A549 (cell line): ENCODE results near the gene LIPI. TPM values are rescaled to one million over a fixed set of nuclear protein-coding genes. Genes with fewer than 3 reads are reported as not detected.
"Not testable (repeated sequence)": the region's sequence is repeated elsewhere in the genome, so short reads cannot be mapped to it uniquely, and the experiment has no call there.

Experiments
- ATAC-seq, 2 experiments: fragments of 200-7000 bp in 1 of 2; fragments of >200 bp in 1 of 2; cut with Nextera tagmentation in 1 of 2; cut with Tn5 transposase in 1 of 2; 3 replicates each; pipeline versions ENCODE4 v1.8.0 to v1.9.1; 2018 to 2020; ENCODE audit warnings: mild to moderate bottlenecking in 1 of 2, moderate library complexity in 1 of 2
- CTCF ChIA-PET: fragments of 300-600 bp; sonication (Branson Sonifier 250); formaldehyde crosslinking; extraction: SDS; loops from one replicate; lab custom pipeline; 2021; ENCODE audit warnings: antibody characterized with exemption, inconsistent platforms; lab: Yijun Ruan, JAX
- POLR2A ChIA-PET: fragments of 350-600 bp; formaldehyde crosslinking; extraction: SDS; loops from one replicate; lab custom pipeline; 2021; ENCODE audit warnings: antibody characterized with exemption, inconsistent platforms; lab: Yijun Ruan, JAX
- DNase-seq, 2 experiments: peaks; one replicate each; pipeline versions ENCODE4 v3.0.0 to v3.0.0-alpha.2; 2011 to 2016; ENCODE audit warnings: low read depth in 1 of 2, low spot score in 1 of 2
- FAIRE-seq: peaks from 2 replicates; lab custom pipeline; 2011; peaks lifted over from hg19 to GRCh38; lab: Jason Lieb, UNC
- H3K27ac ChIP-seq, 2 experiments: fragments of >200 bp; sonication (Bioruptor Twin); formaldehyde crosslinking; 3 replicates each; pipeline ENCODE4 v1.5.1; 2016 to 2017
- H3K4me1 ChIP-seq: fragments of >200 bp; sonication (Bioruptor Twin); formaldehyde crosslinking; 3 replicates; pipeline ENCODE4 v1.6.1; 2016
- H3K4me2 ChIP-seq: fragments of >200 bp; sonication (Bioruptor Twin); formaldehyde crosslinking; 3 replicates; pipeline ENCODE4 v1.6.1; 2016
- H3K4me3 ChIP-seq: fragments of >200 bp; sonication (Bioruptor Twin); formaldehyde crosslinking; 3 replicates; pipeline ENCODE4 v1.5.1; 2016
- H3K9me3 ChIP-seq: fragments of >200 bp; sonication (Bioruptor Twin); formaldehyde crosslinking; 3 replicates; pipeline ENCODE4 v1.6.1; 2016
- BCL3 ChIP-seq: fragments of >200 bp; sonication (Bioruptor Twin); formaldehyde crosslinking; IDR thresholded peaks from 3 replicates; pipeline ENCODE4 v1.6.1; 2016
- CEBPB ChIP-seq, 2 experiments: fragments of >200 bp in 1 of 2; sonication (Bioruptor Twin) in 1 of 2; formaldehyde crosslinking in 1 of 2; IDR thresholded peaks; 2 replicates each; pipeline ENCODE4 v1.6.1; 2012 to 2016
- EHF ChIP-seq: fragments of 250-450 bp; sonication (Bioruptor Pico); IDR thresholded peaks from 2 replicates; pipeline ENCODE4 v1.5.0; 2020; ENCODE audit warnings: mild to moderate bottlenecking
- EP300 ChIP-seq, 2 experiments: fragments of >200 bp; sonication (Bioruptor Twin); formaldehyde crosslinking; IDR thresholded peaks; 2 replicates in 1 of 2; 3 replicates in 1 of 2; pipeline ENCODE4 v1.6.1; 2016 to 2017
- ESRRA ChIP-seq: fragments of 150-350 bp; IDR thresholded peaks from 2 replicates; pipeline ENCODE4 v1.6.1; 2014; ENCODE audit warnings: mild to moderate bottlenecking, low read length, borderline replicate concordance
- FOSB ChIP-seq: fragments of 250-450 bp; sonication (Bioruptor Pico); IDR thresholded peaks from 2 replicates; pipeline ENCODE4 v1.5.0; 2020; ENCODE audit warnings: mild to moderate bottlenecking, moderate library complexity
- FOSL2 ChIP-seq, 2 experiments: fragments of 450-650 bp in 1 of 2; fragments of >200 bp in 1 of 2; sonication (Bioruptor Twin) in 1 of 2; formaldehyde crosslinking; IDR thresholded peaks; 2 replicates each; pipeline versions ENCODE4 v1.5.0 to v1.6.1; 2016 to 2020; ENCODE audit warnings: mild to moderate bottlenecking in 1 of 2, moderate library complexity in 1 of 2
- HDAC2 ChIP-seq: fragments of 200-600 bp; sonication (generic); IDR thresholded peaks from 2 replicates; pipeline ENCODE4 v1.6.1; 2016
- HOXA7 ChIP-seq: fragments of 250-450 bp; sonication (Bioruptor Pico); IDR thresholded peaks from 2 replicates; pipeline ENCODE4 v1.5.0; 2020; ENCODE audit warnings: mild to moderate bottlenecking, moderate library complexity
- JUN ChIP-seq, 2 experiments: fragments of >200 bp; sonication (Bioruptor Twin); formaldehyde crosslinking; IDR thresholded peaks; 2 replicates in 1 of 2; 3 replicates in 1 of 2; pipeline ENCODE4 v1.6.1; 2016 to 2017
- JUNB ChIP-seq: fragments of >200 bp; sonication (Bioruptor Twin); formaldehyde crosslinking; IDR thresholded peaks from 2 replicates; pipeline ENCODE4 v1.6.1; 2016
- MAFK ChIP-seq: fragments of 450-650 bp; IDR thresholded peaks from 2 replicates; pipeline ENCODE4 v1.6.1; 2014; ENCODE audit not compliant: partially characterized antibody
- MAX ChIP-seq: IDR thresholded peaks from 2 replicates; pipeline ENCODE4 v1.6.1; 2012
- NPAS2 ChIP-seq: fragments of 250-450 bp; sonication (Bioruptor Pico); IDR thresholded peaks from 2 replicates; pipeline ENCODE4 v1.8.0; 2022; ENCODE audit warnings: mild to moderate bottlenecking, moderate library complexity, borderline replicate concordance
- NR3C1 ChIP-seq: fragments of >200 bp; sonication (Bioruptor Twin); formaldehyde crosslinking; IDR thresholded peaks from 3 replicates; pipeline ENCODE4 v1.6.1; 2017
- PHF8 ChIP-seq: fragments of 200-600 bp; sonication (generic); IDR thresholded peaks from 2 replicates; pipeline ENCODE4 v1.6.1; 2016; ENCODE audit warnings: low read depth, mild to moderate bottlenecking, antibody characterized with exemption, moderate library complexity, borderline replicate concordance
- RAD21 ChIP-seq, 2 experiments: fragments of >200 bp in 1 of 2; sonication (Bioruptor Twin) in 1 of 2; formaldehyde crosslinking in 1 of 2; IDR thresholded peaks in 1 of 2; conservative IDR thresholded peaks in 1 of 2; 2 replicates in 1 of 2; 3 replicates in 1 of 2; pipeline ENCODE4 v1.6.1; 2012 to 2018; ENCODE audit warnings: inconsistent platforms in 1 of 2
- TFCP2L1 ChIP-seq: fragments of 250-450 bp; sonication (Bioruptor Pico); IDR thresholded peaks from 2 replicates; pipeline ENCODE4 v1.5.0; 2021; ENCODE audit warnings: mild to moderate bottlenecking
- TP53 ChIP-seq: fragments of 250-450 bp; sonication (Bioruptor Pico); IDR thresholded peaks from 2 replicates; pipeline ENCODE4 v1.5.0; 2021; ENCODE audit warnings: mild to moderate bottlenecking, moderate library complexity
- ZFP36 ChIP-seq: fragments of 450-650 bp; IDR thresholded peaks from 2 replicates; pipeline ENCODE4 v1.6.1; 2014; ENCODE audit warnings: borderline replicate concordance; ENCODE audit not compliant: partially characterized antibody
- ZNF302 ChIP-seq: fragments of 250-450 bp; sonication (Bioruptor Pico); IDR thresholded peaks from 2 replicates; pipeline ENCODE4 v1.9.0; 2021; ENCODE audit warnings: inconsistent platforms, mild to moderate bottlenecking, moderate library complexity
- WGBS: methylation state at CpG from one replicate; pipeline ENCODE4 v1.1.6; 2017; ENCODE audit errors: missing lambda C conversion rate; 5-methylcytosine and 5-hydroxymethylcytosine counted together
- polyA plus RNA-seq, 4 experiments: library from polyadenylated mRNA; depleted of rRNA in 3 of 4; stranded (reverse); fragments of >200 nt; fragmentation: RNase III in 1 of 4; extraction: RNeasy Plus Mini Kit Qiagen cat#74134 plus additional on column Dnase treatment in 1 of 4; gene quantifications; 2 replicates in 3 of 4; 3 replicates in 1 of 4; pipeline ENCODE4 v1.2.3, GENCODE V29; 2011 to 2017
- TF ChIP-seq, protein P1 (sequence below): fragments of 250-450 bp; sonication (Bioruptor Pico); IDR thresholded peaks from 2 replicates; pipeline ENCODE4 v1.5.0; 2020; ENCODE audit warnings: low read depth, mild to moderate bottlenecking, moderate library complexity

LIPI gene
- polyA plus RNA-seq, 2 of the 4 experiments (the other 2 are of a cell fraction) = not detected

- ChIA-PET POLR2A (no interaction called here), CTCF (no interaction called here)
- 75% methylated on average over 3 of the region's 3 CpGs for WGBS
- H3K27ac ChIP-seq = no peak overlapping the region
- no peak overlapping the region for H3K4me2 ChIP-seq
- DNase-seq (no peak), ATAC-seq (no peak), FAIRE-seq (no peak)
- TF ChIP-seq ZFP36 (no peak), RAD21 (conservative IDR thresholded peaks at IDR 0.05 in 1 of 2, IDR thresholded peaks at IDR 0.05 in 1 of 2) (no peak), NR3C1 (no peak), ESRRA (no peak), MAX (no peak), TP53 (CRISPR knock-in tag) (no peak), TFCP2L1 (CRISPR knock-in tag) (no peak), ZNF302 (CRISPR knock-in tag) (no peak), JUN (IDR thresholded peaks at IDR 0.05) (no peak)
- TF ChIP-seq, protein P1, sequence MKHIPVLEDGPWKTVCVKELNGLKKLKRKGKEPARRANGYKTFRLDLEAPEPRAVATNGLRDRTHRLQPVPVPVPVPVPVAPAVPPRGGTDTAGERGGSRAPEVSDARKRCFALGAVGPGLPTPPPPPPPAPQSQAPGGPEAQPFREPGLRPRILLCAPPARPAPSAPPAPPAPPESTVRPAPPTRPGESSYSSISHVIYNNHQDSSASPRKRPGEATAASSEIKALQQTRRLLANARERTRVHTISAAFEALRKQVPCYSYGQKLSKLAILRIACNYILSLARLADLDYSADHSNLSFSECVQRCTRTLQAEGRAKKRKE = no peak
- no peaks in the 10 kb centered on the region for H3K9me3 ChIP-seq
- H3K4me1 ChIP-seq = no peaks in the 10 kb centered on the region
- no peak overlapping the region for H3K4me3 ChIP-seq
Measured at GRCh38 chr21:14114251-14114650, 96.5 kb downstream of the LIPI start.

GRCh38 chr21:14104564-14104963 lies 106.2 kb downstream of the LIPI start:
- FAIRE-seq = not testable (repeated sequence)

DNA sequence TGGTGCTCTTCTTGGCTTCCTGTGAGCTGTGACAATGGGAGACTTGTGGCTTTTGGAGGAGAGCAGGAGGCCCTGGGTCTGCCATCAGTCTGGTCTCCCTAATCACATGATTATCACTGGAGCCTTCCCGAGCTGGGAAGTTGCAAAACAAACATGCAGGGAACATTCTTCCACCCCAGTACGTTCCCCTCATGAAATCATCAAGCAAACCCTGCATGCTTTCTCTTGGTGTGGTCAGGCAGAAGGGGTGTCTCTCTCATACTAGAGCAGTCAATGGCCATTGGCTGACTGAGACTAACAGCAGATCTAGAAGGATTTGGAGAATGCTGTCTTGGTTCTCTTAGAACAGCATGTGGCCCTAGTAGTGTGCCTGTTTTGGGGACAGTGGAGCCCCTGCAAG lies 111.2 kb downstream of the LIPI start:
- ATAC-seq = no peak
- no peak for TF ChIP-seq EP300 (IDR thresholded peaks at IDR 0.05)
- H3K4me3 ChIP-seq = no peak overlapping the region
- ChIA-PET CTCF (no interaction called here), POLR2A (no interaction called here)
- DNase-seq = no peak
- no peak overlapping the region for H3K4me2 ChIP-seq
- no peaks in the 10 kb centered on the region for H3K4me1 ChIP-seq
- no peaks in the 10 kb centered on the region for H3K9me3 ChIP-seq
- WGBS = 13% methylated on average over 1 of the region's 2 CpGs
- no peak overlapping the region for H3K27ac ChIP-seq
- no peak for FAIRE-seq

More at GRCh38 chr21:14104564-14104963, 106.2 kb downstream of the LIPI start:
- WGBS = 88% methylated on average over 4 of the region's 4 CpGs
- CTCF ChIA-PET, H3K4me1 ChIP-seq, POLR2A ChIA-PET, H3K27ac ChIP-seq, H3K9me3 ChIP-seq, DNase-seq, H3K4me2 ChIP-seq, ATAC-seq, H3K4me3 ChIP-seq: not testable (repeated sequence)

DNA sequence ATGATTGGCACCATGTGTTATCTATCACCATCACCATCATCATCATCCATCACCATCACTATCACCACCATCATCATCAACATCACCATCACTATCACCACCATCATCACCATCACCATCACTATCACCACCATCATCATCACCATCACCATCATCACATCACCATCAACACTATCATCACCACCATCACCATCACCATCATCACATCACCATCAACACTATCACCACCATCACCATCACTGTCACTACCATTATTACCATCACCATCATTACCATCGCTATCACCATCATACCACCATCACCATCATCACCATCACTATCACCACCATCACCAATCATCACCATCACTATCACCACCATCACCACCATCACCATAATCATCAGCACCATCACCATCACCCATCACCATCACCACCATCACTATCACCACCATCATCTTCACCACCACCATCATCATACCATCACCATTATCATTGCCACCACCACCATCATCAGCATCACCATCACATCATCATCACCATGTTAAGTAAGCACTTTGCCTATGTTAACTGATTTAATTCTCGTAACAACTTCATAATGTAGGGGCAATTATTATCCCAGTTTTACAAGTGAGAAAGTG lies 112.8 kb downstream of the LIPI start:
- Histone ChIP-seq H3K4me1 (no peaks in the 10 kb centered on the region), H3K4me2 (no peak overlapping the region), H3K4me3 (no peak overlapping the region), H3K9me3 (no peaks in the 10 kb centered on the region), H3K27ac (no peak overlapping the region)
- ChIA-PET CTCF (no interaction called here), POLR2A (no interaction called here)
- WGBS = 94% methylated on average over 2 of the region's 2 CpGs
- FAIRE-seq (no peak), ATAC-seq (no peak), DNase-seq (no peak)
- no peak for TF ChIP-seq JUN (IDR thresholded peaks at IDR 0.05)
- TF ChIP-seq MAFK = no peak
- TF ChIP-seq BCL3 = no peak
- no peak for TF ChIP-seq CEBPB (IDR thresholded peaks at IDR 0.05)
- TF ChIP-seq JUNB = no peak
- TF ChIP-seq TP53 (CRISPR knock-in tag) = no peak
- TF ChIP-seq, protein P1 = no peak
- no peak for TF ChIP-seq EHF
- TF ChIP-seq RAD21 (conservative IDR thresholded peaks at IDR 0.05 in 1 of 2, IDR thresholded peaks at IDR 0.05 in 1 of 2) = no peak
- no peak for TF ChIP-seq ESRRA
- no peak for TF ChIP-seq FOSB (CRISPR knock-in tag)
- no peak for TF ChIP-seq HOXA7 (CRISPR knock-in tag)
- TF ChIP-seq HDAC2 = no peak
- TF ChIP-seq PHF8 = no peak
- TF ChIP-seq NPAS2 (CRISPR knock-in tag) = no peak
- no peak for TF ChIP-seq FOSL2 (IDR thresholded peaks at IDR 0.05)
- TF ChIP-seq FOSL2 (CRISPR knock-in tag; IDR thresholded peaks at IDR 0.05) = no peak
- no peak for TF ChIP-seq EP300 (IDR thresholded peaks at IDR 0.05)
